Measurements from ENCODE around the gene CLEC3B.
"Not testable (repeated sequence)": the region's sequence is repeated elsewhere in the genome, so short reads cannot be mapped to it uniquely, and the experiment has no call there.

CLEC3B gene

GRCh38 chr3:45037720-45038455 is 11.8 kb downstream of the CLEC3B start:
- DNase-seq = peak; percentile 93

GRCh38 chr3:45041666-45042065 is 15.6 kb downstream of the CLEC3B start:
- DNase-seq = no peak

- DNase-seq = no peak
Measured at GRCh38 chr3:45042162-45042561, 16.1 kb downstream of the CLEC3B start.

DNA sequence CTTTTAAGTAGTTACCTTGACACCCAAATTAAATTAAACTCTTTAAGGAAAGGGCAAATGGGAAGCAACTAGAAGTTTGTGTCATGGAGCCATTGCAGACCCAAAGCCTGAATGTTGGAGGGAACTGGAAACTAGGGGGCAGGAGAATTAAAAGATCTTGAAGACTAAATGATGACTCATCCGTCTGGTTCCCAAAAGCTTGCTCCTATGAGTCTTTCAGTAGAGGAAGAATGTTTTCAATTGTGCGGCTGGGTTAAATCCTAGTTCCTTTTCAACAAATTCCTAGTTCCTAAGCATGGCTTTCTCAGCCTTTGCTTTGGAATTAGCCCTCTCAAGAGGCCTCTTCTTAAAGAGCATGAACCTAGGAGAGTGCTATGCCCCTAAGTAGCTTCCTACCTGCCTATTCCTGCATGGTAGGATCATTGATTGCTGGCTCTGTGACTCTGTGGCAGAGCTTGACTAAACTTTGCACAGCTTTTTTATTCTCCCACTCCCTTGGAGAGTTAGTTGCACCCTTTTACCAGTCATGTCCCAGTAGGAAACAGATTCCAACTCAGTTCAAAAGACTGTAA is 17.7 kb downstream of the CLEC3B start:
- DNase-seq = no peak

DNA sequence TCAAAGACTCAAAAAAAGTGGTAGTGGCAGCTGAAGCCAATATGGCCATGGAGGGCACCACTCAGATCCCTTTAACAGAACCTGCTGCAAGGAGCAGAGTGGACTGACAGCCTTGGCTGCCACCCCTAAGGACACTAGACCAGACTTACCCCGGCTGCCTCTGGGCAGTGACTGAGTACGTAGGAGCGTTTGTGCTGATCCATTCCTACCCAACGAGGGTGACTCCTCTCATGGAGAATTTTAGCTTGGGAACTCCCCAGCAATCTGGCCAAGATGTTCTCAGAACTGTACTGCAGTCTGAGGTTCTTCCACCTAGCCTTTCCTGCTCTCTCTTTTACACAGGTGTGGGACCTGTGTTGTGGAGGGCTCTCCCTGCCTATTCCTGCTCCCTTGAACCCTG is 22.1 kb downstream of the CLEC3B start:
- no peak for DNase-seq

GRCh38 chr3:45049807-45050206 is 23.7 kb downstream of the CLEC3B start:
- no peak for DNase-seq

DNA sequence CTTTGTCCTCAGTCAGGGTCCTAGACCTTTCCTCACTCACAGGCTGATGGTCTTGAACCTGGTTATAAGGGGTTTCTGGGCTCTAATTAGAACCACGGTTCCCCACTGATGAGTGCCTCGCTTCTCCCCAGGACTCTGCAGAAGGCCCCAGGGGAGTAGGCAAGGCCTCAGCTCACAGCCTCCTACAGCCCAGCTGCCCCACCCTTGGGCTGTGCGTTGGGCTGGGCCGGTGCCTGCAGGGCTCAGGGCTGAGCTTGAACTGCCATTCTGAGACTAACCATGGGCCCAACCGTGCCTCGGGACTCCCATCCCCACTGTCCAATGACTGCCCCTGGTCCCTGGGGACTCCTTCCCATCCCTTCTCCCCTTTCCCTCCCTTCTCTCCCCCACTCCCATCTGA is 25.6 kb downstream of the CLEC3B start:
- DNase-seq = no peak

DNA sequence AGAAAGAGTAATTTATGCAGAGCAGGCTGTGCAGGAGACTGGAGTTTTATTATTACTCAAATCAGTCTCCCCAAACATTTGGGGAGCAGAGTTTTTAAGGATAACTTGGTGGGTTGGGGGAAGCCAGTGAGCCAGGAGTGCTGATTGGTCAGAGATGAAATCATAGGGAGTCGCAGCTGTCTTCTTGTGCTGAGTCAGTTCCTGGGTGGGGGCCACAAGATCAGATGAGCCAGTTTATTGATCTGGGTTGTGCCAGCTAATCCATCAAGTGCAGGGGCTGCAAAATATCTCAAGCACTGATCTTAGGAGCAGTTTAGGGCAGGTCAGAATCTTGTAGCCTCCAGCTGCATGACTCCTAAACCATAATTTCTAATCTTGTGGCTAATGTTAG is 27.7 kb downstream of the CLEC3B start:
- DNase-seq = not testable (repeated sequence)

- DNase-seq = no peak
Measured at GRCh38 chr3:45054196-45054857, 28.2 kb downstream of the CLEC3B start.

DNA sequence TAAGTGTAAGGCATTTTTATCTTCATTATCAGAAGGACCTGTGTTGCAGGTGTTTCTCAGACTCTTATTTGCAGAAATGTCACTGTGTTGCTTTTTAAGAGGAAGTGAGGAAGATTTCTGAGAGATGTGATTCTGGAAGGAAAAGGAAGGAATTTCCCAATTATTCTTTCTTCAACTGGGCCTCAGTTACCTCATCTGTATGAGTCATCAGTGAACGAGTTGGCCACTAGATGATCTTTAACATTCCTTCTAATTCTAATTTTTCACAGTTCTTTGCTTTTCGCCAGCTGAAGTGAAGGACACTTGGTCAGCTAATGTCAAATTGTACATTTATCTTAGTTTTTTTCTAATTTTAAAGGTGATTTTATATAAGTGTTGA is 28.9 kb downstream of the CLEC3B start:
- no peak for DNase-seq

DNA sequence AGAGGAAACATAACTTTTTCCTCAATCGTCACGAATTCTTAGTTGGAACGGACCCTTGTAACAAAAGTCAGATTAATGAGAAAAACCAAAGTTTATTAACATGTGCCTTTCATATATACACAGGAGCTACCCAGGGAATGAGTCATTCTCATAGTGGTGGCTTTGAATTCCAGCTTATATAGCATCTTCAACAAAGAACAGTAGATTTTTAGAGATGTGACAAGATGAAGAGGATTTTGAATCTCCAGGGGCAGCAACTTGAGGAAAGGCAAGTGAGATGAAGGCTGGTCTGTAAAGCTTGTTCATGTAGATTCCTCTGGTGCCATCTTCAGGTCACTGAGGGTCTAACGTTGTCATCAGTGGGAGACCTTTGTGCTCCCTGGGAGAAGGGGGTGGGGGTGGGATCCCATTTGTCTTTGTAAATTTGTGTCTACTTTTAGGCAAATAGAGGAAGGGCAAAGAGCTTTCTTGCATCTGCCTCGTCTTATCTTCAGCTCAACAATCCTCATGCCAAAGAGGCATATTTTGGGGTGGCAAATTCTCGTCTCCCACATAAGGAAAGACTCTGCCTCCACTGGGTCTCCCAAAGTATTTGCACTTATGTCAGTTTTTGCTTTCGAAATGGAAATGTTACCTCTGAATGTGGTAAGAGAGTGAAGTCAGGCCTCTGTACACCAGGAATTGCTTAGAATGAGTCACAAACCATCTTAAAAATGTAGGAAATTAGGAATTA is 29.5 kb downstream of the CLEC3B start:
- DNase-seq = no peak

DNA sequence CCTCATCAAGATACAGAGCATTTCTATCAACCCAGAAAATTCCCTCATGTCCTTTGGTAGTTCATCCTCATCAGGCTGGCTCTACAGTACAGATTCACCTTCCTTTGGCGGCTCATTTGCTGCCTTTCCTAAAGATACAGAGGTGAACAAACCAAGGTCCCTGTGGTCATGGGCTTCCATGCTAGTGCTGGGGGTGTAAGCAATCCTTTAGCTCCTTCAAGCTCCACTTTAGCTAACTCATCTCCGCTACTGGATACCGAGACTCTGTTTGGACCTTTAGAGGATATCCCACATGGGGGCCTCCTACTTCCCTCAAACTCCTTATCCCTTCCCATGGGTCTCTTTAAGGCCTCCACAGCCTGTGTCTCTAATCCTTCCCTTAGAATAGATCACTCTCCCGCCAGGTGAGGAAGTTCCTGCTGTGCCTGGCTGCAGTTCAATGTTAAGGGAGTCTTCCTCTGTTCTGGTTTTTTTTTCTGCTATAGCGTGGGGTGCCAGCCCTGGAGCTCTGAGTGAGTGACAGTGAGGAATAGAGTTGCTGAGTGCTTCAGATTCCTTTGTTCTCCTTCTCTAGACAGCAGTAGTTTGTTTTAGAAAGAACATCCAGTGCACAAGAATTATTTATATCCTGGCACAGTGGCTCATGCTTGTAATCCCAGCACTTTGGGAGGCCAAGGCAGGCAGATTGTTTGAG is 30.7 kb downstream of the CLEC3B start:
- DNase-seq = no peak

- DNase-seq = no peak
Measured at GRCh38 chr3:45057557-45057956, 31.5 kb downstream of the CLEC3B start.

DNA sequence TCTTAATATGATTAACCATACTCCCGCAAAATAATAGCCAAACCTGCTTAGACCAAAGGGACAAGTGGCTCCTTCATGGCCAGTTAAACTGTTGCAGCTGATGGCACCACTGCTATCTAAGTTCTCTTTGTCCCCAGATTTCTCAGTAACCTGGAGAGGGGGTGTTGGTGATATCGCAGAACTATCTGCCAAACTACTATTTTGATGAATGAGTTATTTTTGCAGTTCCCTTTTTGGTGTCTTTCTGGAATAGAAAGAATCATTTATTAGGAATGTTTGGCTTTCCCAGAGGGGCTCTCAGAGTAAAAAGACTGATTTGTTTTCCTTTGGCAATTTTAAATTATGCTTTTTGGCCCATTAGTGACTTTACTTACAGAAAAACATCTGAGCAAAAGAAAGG is 33.0 kb downstream of the CLEC3B start:
- DNase-seq = no peak

GRCh38 chr3:45060165-45060892 is 34.2 kb downstream of the CLEC3B start:
- DNase-seq = no peak

- no peak for DNase-seq
Measured at GRCh38 chr3:45062697-45063070, 36.6 kb downstream of the CLEC3B start.

- DNase-seq = peak; percentile 29
Measured at GRCh38 chr3:45064512-45065372, 38.6 kb downstream of the CLEC3B start.

- DNase-seq = no peak
Measured at GRCh38 chr3:45065373-45065720, 39.2 kb downstream of the CLEC3B start.

DNA sequence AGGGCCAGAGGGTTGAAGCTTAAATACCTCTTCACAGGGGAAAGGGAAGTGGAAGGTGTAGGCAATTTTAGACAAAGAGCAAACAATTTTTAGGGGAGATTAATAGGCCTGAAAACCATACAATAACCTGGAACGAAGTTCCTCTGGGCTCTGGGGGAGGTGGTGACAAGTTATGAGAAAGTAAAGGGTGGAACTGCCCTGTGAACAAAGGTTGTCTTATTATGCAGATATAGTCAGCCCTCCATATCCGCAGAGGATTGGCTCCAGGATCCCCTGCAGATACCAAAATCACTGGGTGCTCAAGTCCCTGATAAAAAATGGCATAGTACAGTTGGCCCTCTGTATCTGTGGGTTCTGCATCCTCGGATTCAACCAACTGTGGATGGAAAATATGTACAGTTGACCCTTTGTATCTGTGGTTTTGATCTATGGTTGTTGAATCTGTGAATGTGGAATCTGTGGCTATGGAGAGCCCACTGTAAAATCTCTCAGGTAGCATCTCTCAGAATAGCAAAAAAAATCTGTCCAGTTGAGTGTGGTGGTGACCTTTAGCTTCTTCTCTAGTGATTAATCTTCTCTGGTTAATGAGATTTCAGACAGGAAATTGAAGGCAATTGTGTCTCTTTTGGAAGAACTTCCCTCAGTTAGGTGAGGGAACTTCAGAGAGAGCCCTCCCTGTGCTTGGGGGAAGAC is 40.2 kb downstream of the CLEC3B start:
- no peak for DNase-seq

DNA sequence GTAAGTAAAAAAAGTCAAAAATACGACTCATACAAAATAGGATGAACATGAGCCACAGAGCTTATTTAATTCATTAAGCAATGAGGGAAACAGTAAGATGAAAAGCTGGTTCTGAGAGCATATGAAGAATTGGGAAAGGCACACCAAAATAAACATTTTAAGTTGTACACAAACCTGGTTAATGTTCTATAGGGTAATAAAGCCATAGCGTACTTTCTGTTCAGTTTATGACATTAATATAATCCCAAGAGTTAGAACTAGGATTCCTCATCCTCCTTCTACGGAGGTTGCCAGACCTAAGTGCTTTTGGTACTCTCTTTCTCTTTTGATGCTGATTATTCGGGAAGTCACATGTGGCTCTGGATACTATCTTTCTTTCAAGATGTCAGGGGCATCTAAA is 41.4 kb downstream of the CLEC3B start:
- DNase-seq = no peak

GRCh38 chr3:45067941-45068340 is 41.8 kb downstream of the CLEC3B start:
- DNase-seq = no peak

Measured in KG1 (cell line).